ENCODE data around the gene BBOX1. TPM values are rescaled to one million over a fixed set of nuclear protein-coding genes. Genes with fewer than 3 reads are reported as not detected.

The BBOX1 gene
- polyA plus RNA-seq, 3 donors: not detected

DNA sequence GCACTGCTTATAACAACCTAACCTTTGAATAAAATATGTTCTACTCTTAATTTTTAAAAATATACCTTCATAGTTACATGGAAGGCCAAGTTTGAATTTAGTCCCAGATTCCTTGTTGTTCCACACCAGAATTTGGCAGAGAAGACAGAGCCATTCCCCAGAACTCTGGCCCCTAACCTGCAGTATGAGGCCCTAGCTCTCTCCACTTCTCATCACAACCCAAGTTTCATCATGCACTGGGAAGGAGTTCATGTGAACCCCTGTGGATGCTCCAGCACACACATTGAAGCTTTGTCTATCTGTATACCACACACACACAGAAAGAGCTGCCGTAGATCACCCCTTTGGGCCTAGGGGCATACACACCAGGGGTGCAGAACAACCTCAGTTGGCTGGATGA is 10.6 kb upstream of the BBOX1 start:
- H3K9ac ChIP-seq (ENCODE audit: insufficient read depth, low read length, poor library complexity, severe bottlenecking): no peak overlapping the region
- no peak for DNase-seq
- no peak overlapping the region for H2AFZ ChIP-seq (ENCODE audit: insufficient read depth, low read depth, low read length, poor library complexity, severe bottlenecking)
- H3K36me3 ChIP-seq (replicated peaks in 1 of 2; ENCODE audit: control insufficient read depth in 1 of 2, insufficient read depth in 2 of 2, low read length in 2 of 2): no peaks in the 10 kb centered on the region
- intact Hi-C loops (cut with micrococcal nuclease): no loop called here
- H3K4me1 Mint-ChIP-seq: no peaks in the 10 kb centered on the region
- no peak overlapping the region for H3K27ac ChIP-seq (ENCODE audit: low read depth in 1 of 2, low read length in 2 of 2)
- H3K4me1 ChIP-seq (ENCODE audit: control insufficient read depth in 1 of 2, insufficient read depth in 2 of 2, low read length in 2 of 2): no peaks in the 10 kb centered on the region
- no peaks in the 10 kb centered on the region for H3K27me3 Mint-ChIP-seq (ENCODE audit: low read depth in 3 of 3)
- H3K4me3 Mint-ChIP-seq: no peak overlapping the region
- no peaks in the 10 kb centered on the region for H3K36me3 Mint-ChIP-seq
- TF ChIP-seq CTCF (IDR thresholded peaks at IDR 0.05): no peak
- no peak overlapping the region for H3K4me3 ChIP-seq (replicated peaks in 1 of 3; ENCODE audit: low read depth in 2 of 3, low read length in 3 of 3)
- H3K4me2 ChIP-seq (replicated peaks; ENCODE audit: extremely low read depth, low read length, poor library complexity, severe bottlenecking): no peak overlapping the region
- H3K9me3 ChIP-seq (replicated peaks in 1 of 2; ENCODE audit: control insufficient read depth in 1 of 2, insufficient read depth in 1 of 2, low read length in 2 of 2): peaks cover 18 to 22% of the 10 kb centered on the region in 2 donors
- H3K9me3 Mint-ChIP-seq: peaks cover 7 to 23% (median 14%) of the 10 kb centered on the region in 7 donors
- H3K27ac Mint-ChIP-seq: no peak overlapping the region
- H3K79me2 ChIP-seq (ENCODE audit: insufficient read depth, low read length): no peaks in the 10 kb centered on the region
- no peaks in the 10 kb centered on the region for H3K27me3 ChIP-seq (ENCODE audit: control insufficient read depth in 2 of 2, insufficient read depth in 2 of 2, low read length in 2 of 2)
- H4K20me1 ChIP-seq (ENCODE audit: insufficient read depth, low read length): no peaks in the 10 kb centered on the region
- WGBS (ENCODE audit: insufficient coverage): no CpG with 5 or more reads among the region's 1 CpG

DNA sequence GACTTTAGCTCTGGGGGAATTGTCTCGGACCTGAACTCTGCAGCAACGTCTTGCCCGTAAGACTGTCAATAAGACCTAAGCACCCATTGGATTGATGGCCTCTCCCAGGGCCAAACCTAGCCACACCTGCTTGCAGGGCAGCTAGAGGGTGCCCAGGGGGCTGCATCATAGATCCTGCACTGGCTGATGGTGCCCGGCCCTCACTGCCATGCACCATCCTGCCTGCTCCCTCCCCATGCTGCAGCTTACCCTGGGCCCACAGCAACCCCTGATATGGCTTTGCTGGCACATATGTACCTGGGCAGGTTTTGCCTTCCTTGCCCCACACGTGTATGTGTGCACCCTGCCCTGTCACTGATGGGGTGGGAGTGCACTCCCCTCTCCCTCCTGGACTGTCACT is 8.9 kb upstream of the BBOX1 start:
- Mint-ChIP-seq H3K9me3 (peaks cover 8 to 21% (median 15%) of the 10 kb centered on the region in 7 donors), H3K27ac (no peak overlapping the region), H3K27me3 (ENCODE audit: low read depth in 3 of 3) (no peaks in the 10 kb centered on the region), H3K36me3 (no peaks in the 10 kb centered on the region), H3K4me3 (no peak overlapping the region), H3K4me1 (no peaks in the 10 kb centered on the region)
- Histone ChIP-seq H2AFZ (ENCODE audit: insufficient read depth, low read depth, low read length, poor library complexity, severe bottlenecking) (no peak overlapping the region), H3K4me2 (replicated peaks; ENCODE audit: extremely low read depth, low read length, poor library complexity, severe bottlenecking) (no peak overlapping the region), H3K27ac (ENCODE audit: low read depth in 1 of 2, low read length in 2 of 2) (no peak overlapping the region), H3K79me2 (ENCODE audit: insufficient read depth, low read length) (no peaks in the 10 kb centered on the region), H3K36me3 (replicated peaks in 1 of 2; ENCODE audit: control insufficient read depth in 1 of 2, insufficient read depth in 2 of 2, low read length in 2 of 2) (no peaks in the 10 kb centered on the region), H3K9ac (ENCODE audit: insufficient read depth, low read length, poor library complexity, severe bottlenecking) (no peak overlapping the region), H3K9me3 (replicated peaks in 1 of 2; ENCODE audit: control insufficient read depth in 1 of 2, insufficient read depth in 1 of 2, low read length in 2 of 2) (peaks cover 18 to 22% of the 10 kb centered on the region in 2 donors), H3K4me1 (ENCODE audit: control insufficient read depth in 1 of 2, insufficient read depth in 2 of 2, low read length in 2 of 2) (no peaks in the 10 kb centered on the region), H4K20me1 (ENCODE audit: insufficient read depth, low read length) (no peaks in the 10 kb centered on the region), H3K4me3 (replicated peaks in 1 of 3; ENCODE audit: low read depth in 2 of 3, low read length in 3 of 3) (no peak overlapping the region), H3K27me3 (ENCODE audit: control insufficient read depth in 2 of 2, insufficient read depth in 2 of 2, low read length in 2 of 2) (no peaks in the 10 kb centered on the region)
- intact Hi-C loops (cut with micrococcal nuclease): no loop called here
- WGBS (ENCODE audit: insufficient coverage): 83% methylated on average over 5 of the region's 5 CpGs
- TF ChIP-seq CTCF (IDR thresholded peaks at IDR 0.05): no peak
- DNase-seq: no peak

Data from CD14-positive monocyte (primary cell).